HG03460 (cell line): ENCODE data around the gene IL1R1.

Experiments used
- ATAC-seq: cut with Tn5 transposase; IDR thresholded peaks from one replicate; pipeline ENCODE4 v1.9.1; 2021; ENCODE audit not compliant: unreplicated experiment

Gene IL1R1

GRCh38 chr2:102137138-102137537 is 5.4 kb upstream of the IL1R1 start:
- ATAC-seq = no peak

GRCh38 chr2:102138331-102138730 is 4.2 kb upstream of the IL1R1 start:
- ATAC-seq = no peak

GRCh38 chr2:102139851-102140250 is 2.7 kb upstream of the IL1R1 start:
- no peak for ATAC-seq

GRCh38 chr2:102140377-102140776 is 2.2 kb upstream of the IL1R1 start:
- no peak for ATAC-seq

GRCh38 chr2:102141011-102141943 is 1.3 kb upstream of the IL1R1 start:
- no peak for ATAC-seq

GRCh38 chr2:102142829-102143449 is 393 bp downstream of the IL1R1 start:
- ATAC-seq = no peak

GRCh38 chr2:102143450-102143985 is 972 bp downstream of the IL1R1 start:
- ATAC-seq = no peak

- ATAC-seq = no peak
Measured at GRCh38 chr2:102144128-102144527, 1.6 kb downstream of the IL1R1 start.

GRCh38 chr2:102145107-102145506 is 2.6 kb downstream of the IL1R1 start:
- no peak for ATAC-seq

GRCh38 chr2:102145934-102146333 is 3.4 kb downstream of the IL1R1 start:
- ATAC-seq = no peak

GRCh38 chr2:102147935-102148334 is 5.4 kb downstream of the IL1R1 start:
- no peak for ATAC-seq

GRCh38 chr2:102149243-102149642 is 6.7 kb downstream of the IL1R1 start:
- no peak for ATAC-seq

- ATAC-seq = no peak
Measured at GRCh38 chr2:102149644-102150455, 7.3 kb downstream of the IL1R1 start.

- ATAC-seq = no peak
Measured at GRCh38 chr2:102154364-102154763, 11.8 kb downstream of the IL1R1 start.

GRCh38 chr2:102154946-102155702 is 12.6 kb downstream of the IL1R1 start:
- ATAC-seq = no peak

- ATAC-seq = no peak
Measured at GRCh38 chr2:102155703-102156515, 13.4 kb downstream of the IL1R1 start.

- no peak for ATAC-seq
Measured at GRCh38 chr2:102158011-102158755, 15.6 kb downstream of the IL1R1 start.

- no peak for ATAC-seq
Measured at GRCh38 chr2:102159295-102159694, 16.7 kb downstream of the IL1R1 start.
